HG03378 (cell line): ENCODE results near the gene QSER1.

Experiments
- ATAC-seq: cut with Tn5 transposase; IDR thresholded peaks from one replicate; pipeline ENCODE4 v1.9.1; 2021; ENCODE audit warnings: mild to moderate bottlenecking, moderate library complexity; ENCODE audit not compliant: unreplicated experiment

Gene QSER1

GRCh38 chr11:32890843-32891656 lies 1.6 kb upstream of the QSER1 start:
- no peak for ATAC-seq

DNA sequence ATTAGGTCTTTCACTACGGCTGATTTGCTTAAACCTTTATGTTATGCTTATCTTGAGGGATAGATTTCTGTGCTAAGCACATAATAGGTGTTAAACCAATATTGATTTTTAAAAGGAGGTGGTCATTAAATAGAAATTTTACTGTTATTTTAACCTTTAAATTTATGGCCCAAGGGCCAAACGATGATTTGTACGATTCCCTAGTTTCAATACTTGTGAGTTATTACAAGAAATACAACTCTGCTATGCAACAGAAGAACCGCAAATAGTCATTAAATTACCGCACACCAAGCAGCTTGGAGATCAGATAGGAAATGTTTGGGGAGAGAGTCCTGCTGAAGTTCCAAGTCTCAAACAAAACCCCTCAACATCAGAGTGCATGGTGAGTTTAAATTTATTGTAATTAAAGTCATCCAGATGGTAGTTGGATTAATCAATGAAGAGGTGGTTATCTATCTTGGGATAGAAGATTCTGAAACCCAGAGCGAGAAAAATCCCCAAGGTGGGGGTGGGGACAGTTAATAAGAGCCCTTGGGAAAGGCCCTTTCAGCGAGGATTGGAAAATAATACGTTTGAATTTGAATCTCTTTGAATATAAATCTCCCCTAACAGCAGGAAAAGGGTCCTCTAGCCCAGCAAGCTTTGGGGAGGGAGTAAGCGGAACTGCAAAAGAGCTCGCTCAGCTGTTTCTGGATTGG lies 805 bp upstream of the QSER1 start:
- ATAC-seq: no peak

DNA sequence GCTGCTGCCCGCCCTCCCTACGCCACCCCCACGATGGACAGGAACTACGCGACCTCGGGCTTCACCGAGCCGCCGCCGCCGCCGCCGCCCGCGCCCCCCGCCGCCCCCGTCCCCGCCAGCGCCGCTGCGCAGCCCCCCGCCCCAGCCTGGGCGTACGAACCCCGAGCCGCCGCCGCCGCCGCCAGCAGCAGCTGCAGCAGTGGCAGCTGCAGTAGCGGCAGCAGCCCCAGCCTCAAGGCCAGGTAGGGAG lies 407 bp downstream of the QSER1 start:
- ATAC-seq: no peak

DNA sequence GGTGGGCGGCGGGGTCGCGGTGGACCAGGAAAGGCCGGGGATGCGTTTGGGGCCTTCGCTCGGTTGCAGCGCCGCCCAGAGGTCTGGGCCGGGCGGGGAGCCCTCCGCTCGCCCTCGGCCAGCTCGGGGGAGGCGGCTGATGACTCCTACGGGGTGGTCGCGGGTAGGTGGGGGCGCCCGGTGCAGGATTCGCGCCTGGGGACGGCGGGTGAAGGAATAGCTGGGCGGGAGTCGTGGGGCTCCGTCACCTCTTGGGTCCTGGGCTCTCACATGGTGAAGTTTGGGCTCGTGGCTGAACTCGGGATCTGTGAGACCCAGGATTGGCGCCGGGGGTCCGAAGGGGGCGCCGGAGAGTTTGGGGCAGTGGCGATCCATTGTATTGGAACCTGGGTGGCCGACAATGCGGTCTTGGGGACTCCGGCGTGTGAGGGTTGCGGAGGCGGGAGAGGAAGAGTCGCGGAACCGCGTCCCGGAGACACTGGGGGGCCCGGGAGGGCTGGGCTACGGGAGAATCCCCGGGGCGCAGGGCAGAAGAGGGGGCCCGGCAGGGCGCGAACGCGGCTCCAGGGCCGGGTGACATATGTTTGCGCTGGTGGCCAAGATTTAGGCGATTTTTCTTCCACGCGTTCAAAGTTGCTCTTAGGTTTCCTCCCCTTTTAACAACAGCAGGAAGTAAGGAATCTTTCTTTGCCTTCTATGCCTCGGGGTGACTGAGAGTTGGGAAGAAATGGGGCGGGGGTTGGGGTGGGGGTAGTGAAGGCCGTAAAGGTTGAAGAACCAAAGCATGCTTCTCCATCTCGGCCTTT lies 935 bp downstream of the QSER1 start:
- ATAC-seq: peak; percentile 31

DNA sequence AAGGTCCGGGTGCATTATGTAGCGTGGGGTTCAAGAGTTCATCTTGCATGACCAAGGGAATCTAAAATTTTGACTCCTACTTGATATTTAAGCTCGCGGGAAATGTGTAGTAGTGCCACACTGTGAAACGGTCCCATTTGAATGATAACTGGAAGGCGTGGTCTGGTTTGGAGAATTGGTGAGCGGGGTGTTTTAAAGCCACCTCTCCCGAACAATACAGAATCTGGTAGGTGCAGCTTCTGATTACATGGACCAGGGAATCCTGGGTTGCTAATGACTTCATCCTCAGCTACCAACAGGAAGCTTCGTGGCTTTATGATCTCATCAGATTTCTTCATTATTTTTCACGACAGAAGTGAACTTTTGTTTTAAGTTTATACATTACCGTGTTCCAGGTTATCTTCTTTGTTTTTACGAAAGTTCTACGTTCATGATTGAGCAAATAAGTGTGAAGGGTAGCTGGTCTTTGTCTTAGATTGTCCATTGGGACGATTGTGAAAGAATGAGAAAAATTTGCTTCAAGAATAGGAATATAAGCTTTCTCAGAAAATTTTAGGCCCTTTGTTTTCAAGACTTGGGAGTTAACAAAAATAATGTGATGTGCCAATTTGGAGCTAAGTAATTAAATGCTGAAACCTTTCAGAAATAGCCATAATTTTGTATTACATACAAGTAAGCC lies 1.7 kb downstream of the QSER1 start:
- peak; percentile 35 for ATAC-seq

DNA sequence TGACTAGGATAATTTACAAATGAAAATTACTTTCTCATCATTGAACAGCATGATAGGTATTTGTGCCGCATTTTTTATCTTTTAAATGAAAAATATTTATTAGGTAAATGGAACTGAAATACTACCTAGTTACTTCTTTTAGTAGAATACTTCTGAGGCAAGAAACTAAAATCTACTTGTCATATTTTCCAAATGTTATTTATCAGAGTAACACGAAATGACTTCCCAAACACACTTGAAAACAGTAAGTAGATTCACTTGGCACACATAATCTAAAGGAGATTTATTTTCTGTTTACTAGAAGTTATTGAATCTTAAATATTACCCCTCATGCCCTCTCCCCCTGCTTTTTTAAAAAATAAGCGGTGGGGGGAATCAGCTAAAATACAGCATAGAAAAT lies 2.3 kb downstream of the QSER1 start:
- no peak for ATAC-seq

GRCh38 chr11:32895471-32895870 lies 2.9 kb downstream of the QSER1 start:
- ATAC-seq: no peak

DNA sequence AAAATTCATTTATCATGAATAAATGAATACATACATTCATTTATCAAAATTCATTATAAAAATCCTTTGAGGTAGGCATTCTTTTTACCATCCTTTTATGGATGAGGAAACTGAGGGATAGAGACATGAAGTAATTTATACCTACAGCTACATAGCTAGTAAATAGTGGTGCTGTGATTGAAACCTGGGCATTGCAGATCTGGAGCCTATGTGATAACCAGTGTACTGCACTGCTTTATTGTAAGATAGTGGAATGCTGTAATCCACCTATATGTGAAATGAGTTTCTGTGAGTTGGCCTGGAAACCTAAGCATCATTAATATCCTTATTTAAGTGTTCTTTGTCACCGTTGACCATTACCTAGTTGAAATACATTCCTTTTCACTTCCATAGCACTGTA lies 4.5 kb downstream of the QSER1 start:
- no peak for ATAC-seq

GRCh38 chr11:32899438-32899837 lies 6.8 kb downstream of the QSER1 start:
- ATAC-seq: peak; percentile 51

DNA sequence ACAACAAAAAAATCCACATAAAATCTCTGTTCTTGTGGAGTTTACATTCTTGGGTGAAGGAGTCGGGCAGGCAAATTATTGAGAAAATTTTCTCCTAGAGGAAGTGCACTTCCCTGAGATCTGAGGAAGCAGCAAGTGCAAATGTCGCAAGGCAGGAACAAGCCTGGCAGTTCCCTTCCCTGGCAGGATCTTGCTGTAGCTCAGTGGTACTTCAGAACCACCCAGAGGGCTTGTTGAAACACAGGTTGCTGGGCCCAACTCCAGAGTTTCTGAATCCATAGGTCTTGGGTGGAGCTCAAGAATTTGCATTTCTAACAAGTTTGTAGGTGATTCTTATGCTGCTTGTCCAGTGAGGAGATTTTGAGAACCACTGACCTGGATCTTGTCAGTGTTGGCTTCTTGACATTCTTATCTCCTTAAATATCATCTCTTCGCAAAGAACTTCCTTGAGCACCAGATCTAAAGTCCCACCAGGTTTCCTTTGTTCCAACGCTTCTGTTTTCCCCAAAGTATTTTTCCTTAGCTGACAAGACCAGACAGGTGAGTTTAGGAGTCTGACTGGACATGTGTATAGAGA lies 9.6 kb downstream of the QSER1 start:
- no peak for ATAC-seq

GRCh38 chr11:32905028-32905667 lies 12.5 kb downstream of the QSER1 start:
- ATAC-seq: no peak

- no peak for ATAC-seq
These were observed 16.0 kb downstream of the QSER1 start for GRCh38 chr11:32908619-32909018.

GRCh38 chr11:32911413-32911812 lies 18.8 kb downstream of the QSER1 start:
- ATAC-seq: no peak

DNA sequence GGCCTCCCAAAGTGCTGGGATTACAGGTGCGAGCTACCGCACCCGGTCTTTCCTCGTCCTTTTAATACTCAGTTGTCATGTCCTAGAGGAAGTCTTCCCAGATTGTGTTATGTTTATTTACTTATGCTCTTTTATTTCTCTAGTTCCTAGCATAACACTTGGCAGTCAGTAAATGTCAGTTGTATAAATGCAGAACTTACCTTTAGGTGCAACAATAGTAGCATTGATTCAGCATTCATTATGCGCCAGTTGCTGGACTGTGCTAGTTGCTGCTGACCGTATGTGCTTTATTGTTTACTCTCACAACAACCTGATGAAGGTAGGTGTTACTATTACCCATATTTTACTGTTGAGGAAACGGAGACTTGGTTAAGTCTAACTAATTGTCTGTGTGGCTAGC lies 20.8 kb downstream of the QSER1 start:
- ATAC-seq: no peak

GRCh38 chr11:32916361-32916760 lies 23.8 kb downstream of the QSER1 start:
- ATAC-seq: no peak

DNA sequence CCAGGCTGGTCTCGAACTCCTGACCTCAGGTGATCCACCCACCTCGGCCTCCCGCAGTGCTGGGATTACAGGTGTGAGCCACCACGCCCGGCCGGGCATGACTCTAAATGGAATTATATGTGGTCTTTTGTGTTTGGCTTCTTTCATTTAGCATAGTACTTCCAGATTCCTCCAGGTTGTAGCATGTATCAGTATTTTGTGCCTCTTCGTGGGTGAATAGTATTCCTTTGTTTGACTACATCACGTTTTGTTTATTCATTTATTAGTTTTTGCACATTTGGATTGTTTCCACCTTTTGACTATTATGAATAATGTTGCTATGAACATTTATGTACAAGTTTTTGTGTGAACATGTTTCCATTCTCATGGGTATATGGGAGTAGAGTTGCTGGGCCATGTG lies 24.4 kb downstream of the QSER1 start:
- no peak for ATAC-seq

DNA sequence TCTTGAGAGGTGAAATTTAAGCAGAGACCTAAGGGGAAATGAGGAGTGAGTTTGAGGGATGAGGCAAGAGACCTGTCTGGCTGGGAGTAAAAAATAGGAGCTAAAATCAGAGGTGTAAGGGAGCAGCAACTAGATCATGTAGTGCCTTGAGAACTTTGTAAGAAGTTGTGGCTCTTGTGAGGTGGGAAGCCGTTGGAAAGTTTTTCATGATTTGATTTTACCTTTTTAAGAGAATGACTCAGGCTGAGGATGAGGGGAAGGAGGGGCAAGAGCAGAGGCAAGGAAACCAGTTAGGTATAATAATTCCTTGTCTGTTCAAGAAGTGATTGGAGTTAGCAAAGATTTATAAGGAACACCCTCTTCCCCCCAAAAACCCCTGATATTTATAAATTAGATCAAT lies 25.8 kb downstream of the QSER1 start:
- no peak for ATAC-seq

- no peak for ATAC-seq
These were observed 26.7 kb downstream of the QSER1 start for GRCh38 chr11:32919338-32919737.

DNA sequence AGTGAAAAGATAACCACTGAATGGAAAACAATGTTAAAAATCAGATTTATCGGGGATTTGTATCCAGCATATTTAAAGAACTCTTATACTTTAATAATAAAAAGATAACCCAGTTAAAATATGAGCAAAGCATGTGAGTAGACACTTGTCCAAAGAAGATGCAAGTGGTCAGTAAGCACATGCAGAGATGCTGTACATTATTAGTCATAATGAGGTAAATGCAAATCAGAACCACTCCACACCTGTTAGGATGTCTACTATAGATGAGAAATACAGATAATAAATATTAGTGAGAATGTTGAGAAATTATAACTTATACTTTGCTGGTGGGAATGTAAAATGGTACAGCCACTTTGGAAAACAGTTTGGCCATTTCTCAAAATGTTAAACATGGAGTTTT lies 28.0 kb downstream of the QSER1 start:
- ATAC-seq: no peak

DNA sequence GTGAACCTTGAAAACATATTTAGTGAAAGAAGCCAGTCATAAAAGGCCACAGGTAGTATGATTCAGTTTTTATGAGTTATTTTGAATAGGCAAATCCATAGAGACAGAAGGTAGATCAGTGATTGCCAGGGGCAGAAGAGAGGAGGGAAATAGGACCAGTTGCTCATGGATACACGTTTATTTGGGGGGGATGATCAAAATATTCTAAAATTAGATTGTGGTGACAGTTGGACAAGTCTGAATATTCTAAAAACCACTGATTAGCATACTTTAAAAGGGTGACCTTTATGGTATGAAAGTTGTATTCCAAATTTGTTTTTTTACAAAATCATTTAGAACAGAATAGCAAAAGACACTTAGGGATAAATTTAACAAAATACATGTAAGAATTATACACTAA lies 28.6 kb downstream of the QSER1 start:
- ATAC-seq: no peak

GRCh38 chr11:32931606-32932005 lies 39.0 kb downstream of the QSER1 start:
- ATAC-seq: no peak
